Measurements from ENCODE around the gene ZBTB32. TPM values are rescaled to one million over a fixed set of nuclear protein-coding genes. Genes with fewer than 3 reads are reported as not detected.
"Not testable (repeated sequence)": the region's sequence is repeated elsewhere in the genome, so short reads cannot be mapped to it uniquely, and the experiment has no call there.

Gene ZBTB32, protein sequence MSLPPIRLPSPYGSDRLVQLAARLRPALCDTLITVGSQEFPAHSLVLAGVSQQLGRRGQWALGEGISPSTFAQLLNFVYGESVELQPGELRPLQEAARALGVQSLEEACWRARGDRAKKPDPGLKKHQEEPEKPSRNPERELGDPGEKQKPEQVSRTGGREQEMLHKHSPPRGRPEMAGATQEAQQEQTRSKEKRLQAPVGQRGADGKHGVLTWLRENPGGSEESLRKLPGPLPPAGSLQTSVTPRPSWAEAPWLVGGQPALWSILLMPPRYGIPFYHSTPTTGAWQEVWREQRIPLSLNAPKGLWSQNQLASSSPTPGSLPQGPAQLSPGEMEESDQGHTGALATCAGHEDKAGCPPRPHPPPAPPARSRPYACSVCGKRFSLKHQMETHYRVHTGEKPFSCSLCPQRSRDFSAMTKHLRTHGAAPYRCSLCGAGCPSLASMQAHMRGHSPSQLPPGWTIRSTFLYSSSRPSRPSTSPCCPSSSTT
- 0.06 TPM in 1 of 2 replicates, not detected in the other for total RNA-seq (2014; rRNA removed; shearing (Covaris generic))

- peak; percentile 71 for DNase-seq (ENCODE audit: low read depth)
Observed at GRCh38 chr19:35704218-35704617, at the start of gene ZBTB32. Gene ZBTB32, plus strand, starts transcription at chr19:35704558. Its CDS starts 10,069 bp downstream, at chr19:35714627.

- not testable (repeated sequence) for DNase-seq (ENCODE audit: low read depth)
Observed at GRCh38 chr19:35654828-35655227, 49.5 kb upstream of the ZBTB32 start.

DNA sequence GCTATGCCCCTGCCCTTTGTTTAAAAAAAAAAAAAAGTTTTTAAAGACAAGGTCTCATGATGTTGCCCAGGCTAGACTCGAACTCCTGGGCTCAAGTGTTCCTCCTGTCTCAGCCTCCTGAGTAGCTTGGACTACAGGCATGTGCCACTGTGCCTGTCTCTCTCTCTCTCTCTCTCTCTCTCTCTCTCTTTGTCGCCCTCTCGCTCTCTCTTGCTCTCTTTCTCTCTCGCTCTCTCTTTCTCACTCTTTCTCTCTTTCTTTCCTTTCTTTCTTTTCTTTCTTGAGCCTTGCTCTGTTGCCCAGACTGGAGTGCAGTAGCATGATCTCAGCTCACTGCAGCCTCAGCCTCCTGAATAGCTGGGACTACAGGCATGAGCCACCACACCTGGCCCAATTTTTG is 48.8 kb upstream of the ZBTB32 start:
- no peak for DNase-seq (ENCODE audit: low read depth)

GRCh38 chr19:35656700-35657099 is 47.7 kb upstream of the ZBTB32 start:
- no peak for DNase-seq (ENCODE audit: low read depth)

DNA sequence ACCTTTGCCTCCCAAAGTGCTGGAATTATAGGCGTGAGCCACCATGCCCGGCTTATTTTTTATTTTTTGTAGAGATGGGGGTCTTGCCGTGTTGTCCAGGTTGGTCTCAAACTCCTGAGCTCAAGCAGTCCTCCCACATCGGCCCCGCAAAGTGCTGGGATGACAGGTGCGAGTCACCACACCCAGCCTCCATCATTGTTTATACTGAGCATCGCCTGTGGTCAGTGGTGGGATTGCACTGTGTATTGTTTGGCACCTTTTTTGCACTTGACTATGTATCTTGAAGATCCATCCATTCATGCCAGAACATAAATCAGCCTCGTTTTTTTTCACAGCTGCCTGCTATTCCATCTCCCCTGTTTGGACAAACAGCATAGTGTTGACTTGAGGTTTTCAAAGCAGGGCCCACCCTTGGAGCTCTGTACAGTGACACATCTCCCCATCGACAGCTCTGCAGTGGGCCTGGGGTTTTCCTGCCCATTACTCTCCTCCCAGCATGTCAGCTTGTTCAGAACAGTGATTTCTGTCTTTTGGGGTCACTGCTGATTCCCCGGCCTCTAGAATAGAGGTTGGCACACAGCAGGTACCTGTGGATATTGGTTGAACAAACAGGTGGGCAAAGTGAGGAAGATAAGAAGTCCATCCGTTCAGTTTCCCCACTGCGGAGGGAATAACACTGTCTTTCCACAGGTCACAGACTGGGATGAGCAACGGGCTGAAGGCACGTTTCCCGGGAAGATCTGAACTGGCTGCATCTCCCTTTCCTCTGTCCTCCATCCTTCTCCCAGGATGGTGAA is 46.3 kb upstream of the ZBTB32 start:
- peak; percentile 23 for DNase-seq (ENCODE audit: low read depth)

- DNase-seq (ENCODE audit: low read depth) = no peak
Observed at GRCh38 chr19:35661995-35662340, 42.4 kb upstream of the ZBTB32 start.

GRCh38 chr19:35663981-35664380 is 40.4 kb upstream of the ZBTB32 start:
- DNase-seq (ENCODE audit: low read depth) = no peak

- DNase-seq (ENCODE audit: low read depth) = no peak
Observed at GRCh38 chr19:35665157-35665556, 39.2 kb upstream of the ZBTB32 start.

GRCh38 chr19:35665604-35666003 is 38.8 kb upstream of the ZBTB32 start:
- DNase-seq (ENCODE audit: low read depth) = no peak

GRCh38 chr19:35666251-35666913 is 38.0 kb upstream of the ZBTB32 start, which contains the start of gene UPK1A:
Gene UPK1A, plus strand, starts transcription at chr19:35666517. Its CDS starts 296 bp downstream, at chr19:35666813.
- DNase-seq (ENCODE audit: low read depth) = no peak

- no peak for DNase-seq (ENCODE audit: low read depth)
Observed at GRCh38 chr19:35669566-35669965, 34.8 kb upstream of the ZBTB32 start.

DNA sequence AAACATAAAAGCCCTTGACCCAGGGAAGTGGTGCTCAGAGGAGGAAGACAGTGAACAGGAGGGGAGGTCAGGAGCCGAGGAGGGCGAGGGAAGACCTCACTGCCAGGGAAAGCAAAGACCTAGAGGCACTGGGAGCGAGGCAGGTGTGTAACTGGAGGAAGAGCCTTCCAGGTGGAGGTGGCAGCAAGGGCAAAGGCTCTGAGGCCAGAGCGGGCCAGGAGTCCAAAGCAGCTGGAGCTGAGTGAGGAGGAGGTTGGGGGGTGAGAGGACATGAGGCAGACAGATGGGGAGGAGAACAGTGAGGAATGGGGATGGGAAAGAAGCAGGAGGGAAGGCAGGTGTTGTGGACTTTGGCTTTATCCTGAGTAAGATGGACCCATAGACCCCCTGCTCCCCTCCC is 34.4 kb upstream of the ZBTB32 start:
- DNase-seq (ENCODE audit: low read depth) = no peak

- no peak for DNase-seq (ENCODE audit: low read depth)
Observed at GRCh38 chr19:35670686-35671085, 33.7 kb upstream of the ZBTB32 start.

DNA sequence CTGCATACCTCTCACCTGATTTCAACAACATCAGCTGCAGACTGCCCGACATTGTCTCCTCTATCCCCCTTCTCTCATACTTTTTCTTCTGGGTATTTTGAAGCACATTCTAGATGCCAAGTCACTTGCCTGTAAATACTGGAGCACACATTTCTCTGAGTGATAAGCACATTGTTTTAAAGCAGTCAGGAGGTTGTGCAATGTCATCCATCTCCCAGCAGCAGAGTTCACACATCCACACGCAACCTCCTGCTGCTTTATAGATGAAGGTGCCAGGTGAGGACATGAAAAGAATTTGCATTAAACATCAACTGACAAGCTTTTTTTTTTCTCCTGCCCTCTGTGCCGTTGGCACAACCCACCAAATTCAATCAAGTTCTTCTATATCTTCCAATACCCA is 32.5 kb upstream of the ZBTB32 start:
- no peak for DNase-seq (ENCODE audit: low read depth)

DNA sequence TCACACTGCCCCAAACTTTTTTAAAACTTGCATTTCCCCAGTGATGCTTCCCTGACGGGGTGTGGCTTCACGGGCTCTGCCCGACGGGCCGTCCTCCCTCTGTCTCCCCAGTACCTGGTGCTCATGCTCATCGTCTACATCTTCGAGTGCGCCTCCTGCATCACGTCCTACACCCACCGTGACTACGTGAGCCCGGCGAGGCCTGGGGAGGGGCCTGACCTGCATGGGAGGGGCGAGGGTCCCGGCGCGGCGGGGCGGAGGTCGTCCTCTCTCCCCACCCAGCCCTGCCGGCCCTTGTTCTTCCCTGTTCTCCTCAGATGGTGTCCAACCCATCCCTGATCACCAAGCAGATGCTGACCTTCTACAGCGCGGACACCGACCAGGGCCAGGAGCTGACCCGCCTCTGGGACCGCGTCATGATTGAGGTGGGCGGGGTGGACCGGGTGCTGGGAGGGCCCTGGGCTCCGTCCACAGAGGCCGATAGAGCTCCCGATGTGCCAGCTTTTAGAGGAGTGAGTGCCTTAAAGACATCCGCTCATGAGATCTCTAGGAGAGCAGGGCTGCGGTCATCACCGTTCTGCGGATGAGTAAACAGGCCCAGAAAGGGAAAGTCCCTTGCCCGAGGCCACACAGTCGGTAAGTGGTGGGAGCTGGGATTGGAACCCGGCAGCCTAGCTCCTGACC is 31.1 kb upstream of the ZBTB32 start:
- peak; percentile 80 for DNase-seq (ENCODE audit: low read depth)

DNA sequence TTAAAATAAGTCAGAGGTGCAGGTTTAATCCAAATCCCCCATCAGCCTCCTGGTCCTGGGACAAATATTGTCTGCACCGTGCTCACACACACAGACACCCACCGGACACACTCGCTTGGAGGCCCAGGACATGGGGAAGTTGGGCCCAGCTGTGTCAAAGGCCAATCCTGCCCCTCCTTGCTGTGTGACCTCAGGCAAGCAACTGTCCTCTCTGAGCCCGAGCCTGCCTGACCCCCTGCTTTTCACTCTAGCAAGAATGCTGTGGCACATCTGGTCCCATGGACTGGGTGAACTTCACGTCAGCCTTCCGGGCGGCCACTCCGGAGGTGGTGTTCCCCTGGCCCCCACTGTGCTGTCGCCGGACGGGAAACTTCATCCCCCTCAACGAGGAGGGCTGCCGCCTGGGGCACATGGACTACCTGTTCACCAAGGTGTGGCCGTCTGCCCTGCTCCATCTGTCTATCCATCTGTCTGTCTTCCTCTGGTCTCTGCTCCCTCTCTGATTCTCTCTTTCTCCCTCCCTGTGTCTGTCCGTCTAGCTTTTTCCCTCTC is 28.7 kb upstream of the ZBTB32 start:
- DNase-seq (ENCODE audit: low read depth) = no peak

GRCh38 chr19:35689836-35690235 is 14.5 kb upstream of the ZBTB32 start:
- DNase-seq (ENCODE audit: low read depth) = no peak

DNA sequence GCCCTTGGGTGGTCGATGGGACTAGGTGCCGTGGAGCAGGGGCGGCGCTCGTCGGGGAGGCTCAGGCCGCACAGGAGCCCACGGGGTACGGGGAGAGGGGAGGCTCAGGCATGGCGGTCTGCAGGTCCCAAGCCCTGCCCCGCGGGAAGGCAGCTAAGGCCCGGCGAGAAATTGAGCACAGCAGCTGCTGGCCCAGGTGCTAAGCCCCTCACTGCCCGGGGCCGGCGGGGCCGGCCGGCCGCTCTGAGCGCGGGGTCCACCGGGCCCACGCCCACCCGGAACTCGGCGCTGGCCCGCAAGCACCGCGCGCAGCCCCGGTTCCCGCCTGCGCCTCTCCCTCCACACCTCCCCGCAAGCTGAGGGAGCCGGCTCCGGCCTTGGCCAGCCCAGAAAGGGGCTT is 13.3 kb upstream of the ZBTB32 start:
- not testable (repeated sequence) for DNase-seq (ENCODE audit: low read depth)

GRCh38 chr19:35692010-35692409 is 12.3 kb upstream of the ZBTB32 start:
- DNase-seq (ENCODE audit: low read depth) = no peak

GRCh38 chr19:35693422-35693821 is 10.9 kb upstream of the ZBTB32 start:
- no peak for DNase-seq (ENCODE audit: low read depth)

Measured in Daoy (cell line).